Activated T-helper 9 cell treated with anti-CD3 and anti-CD28 coated beads, Interleukin-2, amount 50 U/mL, for 16 hours (primary cell): ENCODE data around the gene RNF225.
A peak's percentile ranks its signal among the peaks of the same experiment; 100 is the strongest.
"Not testable (repeated sequence)": the region's sequence is repeated elsewhere in the genome, so short reads cannot be mapped to it uniquely, and the experiment has no call there.

ENCODE experiments used
- DNase-seq: peaks from one replicate; pipeline ENCODE4 v3.0.0-alpha.2; 2020; ENCODE audit warnings: low read depth

RNF225 gene

GRCh38 chr19:58409010-58409790, 13.7 kb downstream of the RNF225 start:
- DNase-seq: no peak

GRCh38 chr19:58416604-58417003, 21.1 kb downstream of the RNF225 start:
- DNase-seq: no peak

GRCh38 chr19:58417071-58417470, 21.6 kb downstream of the RNF225 start:
- DNase-seq: no peak

GRCh38 chr19:58428617-58429016, 33.2 kb downstream of the RNF225 start:
- no peak for DNase-seq

GRCh38 chr19:58429745-58430144, 34.3 kb downstream of the RNF225 start:
- no peak for DNase-seq

GRCh38 chr19:58434217-58434616, 38.8 kb downstream of the RNF225 start:
- DNase-seq: no peak

GRCh38 chr19:58439576-58440554, 44.4 kb downstream of the RNF225 start, which contains the start of gene ZNF132:
Gene ZNF132 (minus strand): TSS chr19:58440153. CDS start chr19:58439821, 332 bp downstream.
- peak; percentile 90 for DNase-seq

GRCh38 chr19:58440556-58440955, 45.1 kb downstream of the RNF225 start:
- no peak for DNase-seq

- not testable (repeated sequence) for DNase-seq
Measured at GRCh38 chr19:58442986-58443385, 47.5 kb downstream of the RNF225 start.
